ENCODE data around the gene CLRN1.

GRCh38 chr3:150984066-150984465 lies 11.5 kb upstream of the CLRN1 start:
- TF ChIP-seq, protein P1, sequence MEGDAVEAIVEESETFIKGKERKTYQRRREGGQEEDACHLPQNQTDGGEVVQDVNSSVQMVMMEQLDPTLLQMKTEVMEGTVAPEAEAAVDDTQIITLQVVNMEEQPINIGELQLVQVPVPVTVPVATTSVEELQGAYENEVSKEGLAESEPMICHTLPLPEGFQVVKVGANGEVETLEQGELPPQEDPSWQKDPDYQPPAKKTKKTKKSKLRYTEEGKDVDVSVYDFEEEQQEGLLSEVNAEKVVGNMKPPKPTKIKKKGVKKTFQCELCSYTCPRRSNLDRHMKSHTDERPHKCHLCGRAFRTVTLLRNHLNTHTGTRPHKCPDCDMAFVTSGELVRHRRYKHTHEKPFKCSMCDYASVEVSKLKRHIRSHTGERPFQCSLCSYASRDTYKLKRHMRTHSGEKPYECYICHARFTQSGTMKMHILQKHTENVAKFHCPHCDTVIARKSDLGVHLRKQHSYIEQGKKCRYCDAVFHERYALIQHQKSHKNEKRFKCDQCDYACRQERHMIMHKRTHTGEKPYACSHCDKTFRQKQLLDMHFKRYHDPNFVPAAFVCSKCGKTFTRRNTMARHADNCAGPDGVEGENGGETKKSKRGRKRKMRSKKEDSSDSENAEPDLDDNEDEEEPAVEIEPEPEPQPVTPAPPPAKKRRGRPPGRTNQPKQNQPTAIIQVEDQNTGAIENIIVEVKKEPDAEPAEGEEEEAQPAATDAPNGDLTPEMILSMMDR (conservative IDR thresholded peaks at IDR 0.05; ENCODE audit: low read length) = no peak
- no peak for TF ChIP-seq EZH2phosphoT487 (IDR thresholded peaks at IDR 0.05; ENCODE audit: borderline replicate concordance)
